ENCODE measurements around the gene EPPIN. TPM values are rescaled to one million over a fixed set of nuclear protein-coding genes. Genes with fewer than 3 reads are reported as not detected.
"Not testable (repeated sequence)": the region's sequence is repeated elsewhere in the genome, so short reads cannot be mapped to it uniquely, and the experiment has no call there.

EPPIN gene
- total RNA-seq, 3 donors from 2014 or later: not detected

DNA sequence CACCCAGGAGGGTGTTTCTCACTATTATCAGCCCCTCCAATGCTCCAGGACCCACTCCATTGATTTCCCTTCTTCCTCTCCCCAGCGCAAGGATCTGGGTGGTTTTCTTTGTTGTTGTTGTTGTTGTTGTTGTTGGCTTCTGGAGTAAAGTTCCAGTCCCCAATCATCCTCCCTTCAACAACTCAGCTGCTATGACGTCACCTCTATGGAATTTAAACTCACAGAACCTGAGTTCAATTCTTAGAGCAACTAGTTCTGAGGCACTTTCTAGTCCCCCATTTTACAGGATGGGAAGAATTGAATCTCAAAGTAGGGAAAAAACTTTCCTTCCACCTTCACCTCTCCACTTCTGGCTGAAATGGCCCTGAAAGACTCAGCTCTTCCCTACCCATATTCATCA lies 41.6 kb upstream of the EPPIN start:
- Histone ChIP-seq H3K36me3 (ENCODE audit: low read depth) (no peaks in the 10 kb centered on the region), H3K9me3 (no peaks in the 10 kb centered on the region), H3K4me3 (no peak overlapping the region), H3K4me1 (ENCODE audit: low read depth) (no peaks in the 10 kb centered on the region)
- intact Hi-C loops (cut with DNase I, micrococcal nuclease): no loop called here
- DNase-seq (no peak), ATAC-seq (no peak)
- TF ChIP-seq, protein P1, sequence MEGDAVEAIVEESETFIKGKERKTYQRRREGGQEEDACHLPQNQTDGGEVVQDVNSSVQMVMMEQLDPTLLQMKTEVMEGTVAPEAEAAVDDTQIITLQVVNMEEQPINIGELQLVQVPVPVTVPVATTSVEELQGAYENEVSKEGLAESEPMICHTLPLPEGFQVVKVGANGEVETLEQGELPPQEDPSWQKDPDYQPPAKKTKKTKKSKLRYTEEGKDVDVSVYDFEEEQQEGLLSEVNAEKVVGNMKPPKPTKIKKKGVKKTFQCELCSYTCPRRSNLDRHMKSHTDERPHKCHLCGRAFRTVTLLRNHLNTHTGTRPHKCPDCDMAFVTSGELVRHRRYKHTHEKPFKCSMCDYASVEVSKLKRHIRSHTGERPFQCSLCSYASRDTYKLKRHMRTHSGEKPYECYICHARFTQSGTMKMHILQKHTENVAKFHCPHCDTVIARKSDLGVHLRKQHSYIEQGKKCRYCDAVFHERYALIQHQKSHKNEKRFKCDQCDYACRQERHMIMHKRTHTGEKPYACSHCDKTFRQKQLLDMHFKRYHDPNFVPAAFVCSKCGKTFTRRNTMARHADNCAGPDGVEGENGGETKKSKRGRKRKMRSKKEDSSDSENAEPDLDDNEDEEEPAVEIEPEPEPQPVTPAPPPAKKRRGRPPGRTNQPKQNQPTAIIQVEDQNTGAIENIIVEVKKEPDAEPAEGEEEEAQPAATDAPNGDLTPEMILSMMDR (IDR thresholded peaks at IDR 0.05): no peak

DNA sequence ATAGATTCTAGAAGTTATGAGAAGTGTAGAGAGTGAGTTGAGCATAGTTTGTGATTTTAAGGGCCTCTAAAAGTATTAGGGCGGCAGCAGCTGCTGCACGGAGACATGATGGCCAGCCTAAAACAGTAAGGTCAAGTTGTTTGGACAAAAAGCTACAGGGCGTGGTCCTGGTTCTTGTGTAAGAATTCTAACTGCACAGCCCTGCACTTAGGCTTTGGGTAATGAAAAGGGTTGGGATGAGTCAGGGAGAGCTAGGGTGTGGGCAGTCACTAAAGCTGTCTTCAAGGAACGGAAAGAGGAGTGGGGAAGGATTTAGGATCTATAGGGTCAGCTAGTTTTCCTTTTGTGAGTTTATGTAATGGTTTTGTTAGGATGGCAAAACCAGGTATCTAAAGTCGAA lies 38.8 kb upstream of the EPPIN start:
- intact Hi-C loops (cut with DNase I, micrococcal nuclease); H3K9me3 ChIP-seq; H3K4me3 ChIP-seq; H3K4me1 ChIP-seq (ENCODE audit: low read depth); H3K36me3 ChIP-seq (ENCODE audit: low read depth); ATAC-seq: not testable (repeated sequence)
- peak in 1 of 3 donors; percentile 3 for DNase-seq

DNA sequence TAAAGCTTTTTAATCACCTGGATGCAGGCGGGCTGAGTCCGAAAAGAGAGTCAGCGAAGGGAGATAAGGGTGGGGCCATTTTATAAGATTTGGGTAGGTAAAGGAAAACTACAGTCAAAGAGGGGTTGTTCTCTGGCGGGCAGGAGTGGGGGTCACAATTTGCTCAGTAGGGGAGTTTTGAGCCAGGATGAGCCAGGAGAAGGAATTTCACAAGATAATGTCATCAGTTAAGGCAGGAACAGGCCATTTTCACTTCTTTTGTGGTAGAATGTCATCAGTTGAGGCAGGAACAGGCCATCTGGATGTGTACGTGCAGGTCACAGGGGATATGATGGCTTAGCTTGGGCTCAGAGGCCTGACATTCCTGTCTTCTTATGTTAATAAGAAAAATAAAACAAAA lies 37.1 kb upstream of the EPPIN start:
- ATAC-seq; H3K4me3 ChIP-seq; intact Hi-C loops (cut with DNase I, micrococcal nuclease); DNase-seq; H3K9me3 ChIP-seq; H3K4me1 ChIP-seq (ENCODE audit: low read depth); H3K36me3 ChIP-seq (ENCODE audit: low read depth): not testable (repeated sequence)

DNA sequence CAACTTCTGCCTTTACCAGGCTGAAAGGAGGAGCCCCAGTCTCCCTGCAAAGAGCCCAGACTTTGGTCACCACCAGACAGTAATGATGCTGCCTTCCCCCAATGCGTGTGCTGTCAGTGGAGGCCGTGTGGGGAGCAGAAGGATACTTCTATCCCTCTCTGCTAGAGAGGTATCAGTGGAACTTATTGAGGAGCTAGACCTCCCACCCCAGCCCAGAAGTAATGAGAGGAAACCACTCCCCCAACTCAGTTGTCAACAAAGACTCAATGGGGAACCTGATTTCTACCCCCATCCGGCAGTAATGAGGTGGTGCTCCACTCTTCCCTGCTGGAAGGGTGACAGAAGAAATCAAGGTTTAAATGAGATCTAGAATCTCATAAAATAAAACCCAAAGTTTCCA lies 36.3 kb upstream of the EPPIN start:
- H3K9me3 ChIP-seq: no peaks in the 10 kb centered on the region
- intact Hi-C loops (cut with DNase I, micrococcal nuclease): no loop called here
- DNase-seq (no peak), ATAC-seq (no peak)
- TF ChIP-seq, protein P1 (IDR thresholded peaks at IDR 0.05): no peak
- no peak overlapping the region for H3K4me3 ChIP-seq
- H3K4me1 ChIP-seq (ENCODE audit: low read depth): no peaks in the 10 kb centered on the region
- H3K36me3 ChIP-seq (ENCODE audit: low read depth): no peaks in the 10 kb centered on the region

DNA sequence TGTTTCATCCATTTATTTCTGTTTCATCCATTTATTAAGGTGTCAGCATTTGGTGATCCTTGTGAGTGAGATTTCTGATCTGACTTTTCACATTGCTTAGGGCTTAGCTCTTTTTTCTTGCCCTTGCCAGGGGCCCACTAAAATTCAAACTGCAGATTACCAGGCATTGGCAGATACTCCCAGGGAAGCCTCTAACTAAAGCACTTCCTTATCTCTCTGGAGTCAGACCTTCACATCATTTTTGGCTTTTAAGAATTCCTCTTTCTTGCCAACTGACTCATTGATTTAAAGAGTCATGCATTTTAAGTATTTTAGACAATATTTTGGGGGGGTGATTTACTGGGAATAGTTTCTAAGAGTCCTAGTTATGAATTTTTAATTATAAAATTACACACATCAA lies 34.5 kb upstream of the EPPIN start:
- Histone ChIP-seq H3K4me3 (no peak overlapping the region), H3K36me3 (ENCODE audit: low read depth) (no peaks in the 10 kb centered on the region), H3K9me3 (no peaks in the 10 kb centered on the region), H3K4me1 (ENCODE audit: low read depth) (no peaks in the 10 kb centered on the region)
- ATAC-seq (no peak), DNase-seq (no peak)
- TF ChIP-seq, protein P1 (IDR thresholded peaks at IDR 0.05): no peak
- intact Hi-C loops (cut with DNase I, micrococcal nuclease): no loop called here

DNA sequence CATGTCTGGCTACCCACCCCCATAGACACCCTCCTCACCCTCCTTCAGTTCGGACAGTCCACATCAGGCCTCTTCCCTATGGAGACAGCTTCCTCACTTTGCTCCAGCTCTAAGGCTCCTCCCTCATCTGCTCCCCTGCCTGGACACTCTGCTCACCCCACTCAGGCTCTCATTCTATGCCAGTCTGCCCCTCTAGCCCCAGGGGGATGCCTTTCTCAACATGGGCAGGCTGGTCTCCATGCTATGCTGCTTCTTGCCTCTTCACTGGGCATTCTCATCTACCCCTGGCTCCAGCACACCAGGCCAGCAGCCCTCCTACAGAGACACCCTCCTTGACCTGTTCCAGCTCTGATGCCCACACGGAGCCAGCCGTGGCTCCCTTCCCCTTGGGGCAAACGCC lies 32.0 kb upstream of the EPPIN start, which contains the start of gene WFDC8:
TSS of gene WFDC8 (minus strand) at position 101 of the 400 bp plus-strand sequence. CDS start at position 64, 37 bp downstream.
- H3K36me3 ChIP-seq (ENCODE audit: low read depth): no peaks in the 10 kb centered on the region
- intact Hi-C loops (cut with DNase I, micrococcal nuclease): no loop called here
- DNase-seq (no peak), ATAC-seq (no peak)
- no peaks in the 10 kb centered on the region for H3K9me3 ChIP-seq
- H3K4me1 ChIP-seq (ENCODE audit: low read depth): no peaks in the 10 kb centered on the region
- no peak within 1 kb of the TSS for H3K4me3 ChIP-seq
- TF ChIP-seq, protein P1 (IDR thresholded peaks at IDR 0.05): no peak

DNA sequence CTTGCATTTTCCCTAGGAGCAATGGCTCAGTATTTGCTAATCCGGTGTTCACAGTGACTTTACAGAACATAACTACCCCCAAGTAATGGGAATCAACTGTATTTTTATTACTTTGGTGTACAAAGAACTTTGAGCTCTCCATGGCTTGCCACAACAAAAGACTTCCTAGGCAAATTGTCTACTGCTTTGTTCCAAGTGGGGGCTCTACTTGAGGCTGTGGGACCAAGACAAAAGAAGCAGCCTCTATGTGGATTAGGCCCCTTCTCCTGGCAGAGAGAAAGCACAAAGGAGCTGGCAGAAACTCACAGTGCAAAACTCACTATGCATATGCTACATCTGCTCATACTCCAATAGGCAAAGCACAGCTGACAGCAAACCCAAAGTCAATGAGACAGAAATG lies 31.0 kb upstream of the EPPIN start:
- DNase-seq (no peak), ATAC-seq (no peak)
- no peaks in the 10 kb centered on the region for H3K9me3 ChIP-seq
- H3K4me3 ChIP-seq: no peak overlapping the region
- H3K4me1 ChIP-seq (ENCODE audit: low read depth): no peaks in the 10 kb centered on the region
- TF ChIP-seq, protein P1 (IDR thresholded peaks at IDR 0.05): no peak
- no peaks in the 10 kb centered on the region for H3K36me3 ChIP-seq (ENCODE audit: low read depth)
- intact Hi-C loops (cut with DNase I, micrococcal nuclease): no loop called here

Data from mucosa of descending colon (tissue), 3 donors.